ENCODE results near the gene SLC26A1. TPM values are rescaled to one million over a fixed set of nuclear protein-coding genes. Genes with fewer than 3 reads are reported as not detected.

The SLC26A1 gene
- total RNA-seq, 1 experiment from 2014 or later = 0.09 TPM

GRCh38 chr4:986428-986878, 6.8 kb downstream of the SLC26A1 start:
- no peak overlapping the region for H3K27ac Mint-ChIP-seq

More at GRCh38 chr4:986428-986878, 6.8 kb downstream of the SLC26A1 start:
- Mint-ChIP-seq H3K4me1 (peaks cover 11 to 13% of the 10 kb centered on the region in 2 experiments), H3K27me3 (ENCODE audit: low read depth) (peaks cover 39% of the 10 kb centered on the region), H3K4me3 (peak overlapping the region; percentile 75 to 89), H3K36me3 (ENCODE audit: insufficient read depth in 1 of 3, low read depth in 3 of 3) (no peaks in the 10 kb centered on the region), H3K9me3 (0 out of 5 replicates have a peak, but pooled peaks cover 0 to 4% of the 10 kb centered on the region in 2 experiments)
- no CpG with 5 or more reads among the region's 14 CpGs for WGBS (ENCODE audit: extremely low coverage, insufficient read length, low lambda C conversion rate)
- no peak overlapping the region for H3K56ac ChIP-seq (ENCODE audit: insufficient read length, low read depth, low read length)
- peaks cover 3% of the 10 kb centered on the region for H3K23me2 ChIP-seq (ENCODE audit: insufficient read length, low read depth, low read length, poor library complexity, severe bottlenecking)
- no peaks in the 10 kb centered on the region for H3K79me1 ChIP-seq (ENCODE audit: insufficient read depth, low read depth, low read length, poor library complexity, severe bottlenecking)
- H4K8ac ChIP-seq (replicated peaks; ENCODE audit: insufficient read length, low read depth, low read length) = no peak overlapping the region
- H2AK5ac ChIP-seq (ENCODE audit: insufficient read length, low read length) = no peak overlapping the region
- H3K4me2 ChIP-seq (ENCODE audit: insufficient read depth, insufficient read length, low read length) = peak overlapping the region; percentile 78
- peak overlapping the region; percentile 4 for H3K9ac ChIP-seq (ENCODE audit: extremely low read depth, insufficient read length, low read length)
- H3K23ac ChIP-seq (ENCODE audit: insufficient read length, low read depth, low read length) = no peak overlapping the region
- H3K79me2 ChIP-seq (ENCODE audit: insufficient read depth, low read length) = no peaks in the 10 kb centered on the region
- H4K5ac ChIP-seq (ENCODE audit: insufficient read length, low read depth, low read length) = no peak overlapping the region
- no peaks in the 10 kb centered on the region for H3K9me3 ChIP-seq (ENCODE audit: control insufficient read depth, low read depth, low read length)
- peak overlapping the region; percentile 30 for H3K14ac ChIP-seq (ENCODE audit: insufficient read depth, low read length)
- H4K91ac ChIP-seq (ENCODE audit: insufficient read length, low read depth, low read length) = no peak overlapping the region
- H2BK120ac ChIP-seq (ENCODE audit: low read depth, low read length, poor library complexity, severe bottlenecking) = no peak overlapping the region
- no peak overlapping the region for H2BK20ac ChIP-seq (ENCODE audit: low read depth, low read length, poor library complexity, severe bottlenecking)
- no peak overlapping the region for H3K27ac ChIP-seq (ENCODE audit: insufficient read length, low read depth, low read length)
- no peak overlapping the region for H2BK12ac ChIP-seq (ENCODE audit: insufficient read length, low read depth, low read length)
- H2BK15ac ChIP-seq (ENCODE audit: low read depth, low read length) = no peak overlapping the region
- no peak for DNase-seq
- H2BK5ac ChIP-seq (ENCODE audit: insufficient read length, low read length) = no peak overlapping the region
- H4K20me1 ChIP-seq (ENCODE audit: control insufficient read depth, insufficient read depth, insufficient read length) = no peaks in the 10 kb centered on the region
- no peak overlapping the region for H3K18ac ChIP-seq (ENCODE audit: insufficient read length, low read depth, low read length)
- peaks cover 3% of the 10 kb centered on the region; the same call in 1 of the 2 replicates for H3K4me1 ChIP-seq (ENCODE audit: insufficient read depth, low read length)
- H3T11ph ChIP-seq (ENCODE audit: low read length) = no peak overlapping the region
- TF ChIP-seq CTCF (conservative IDR thresholded peaks at IDR 0.05) = no peak
- no peaks in the 10 kb centered on the region; the same call in 1 of the 2 replicates for H3K27me3 ChIP-seq (ENCODE audit: insufficient read depth, low read length)
- H3K4ac ChIP-seq (ENCODE audit: low read depth, low read length) = no peak overlapping the region
- no peak overlapping the region for H2AFZ ChIP-seq (ENCODE audit: low read length)

All from H9 (cell line).